H9 (cell line): ENCODE results near the gene CLIC6. TPM values are rescaled to one million over a fixed set of nuclear protein-coding genes. Genes with fewer than 3 reads are reported as not detected.

ENCODE experiments used
- DNase-seq: peaks from one replicate; pipeline ENCODE4 v3.0.0-alpha.2; 2017
- H2AFZ ChIP-seq: one replicate; pipeline ENCODE4 v1.6.1; 2013; ENCODE audit warnings: mild to moderate bottlenecking, low read length, control low read depth, moderate library complexity
- H2AK5ac ChIP-seq: 2 replicates; pipeline ENCODE4 v1.6.1; 2013; ENCODE audit warnings: low read length, control low read depth, mixed read lengths; ENCODE audit not compliant: insufficient read length
- H2BK120ac ChIP-seq: one replicate; pipeline ENCODE4 v1.6.1; 2013; ENCODE audit warnings: low read depth, mild to moderate bottlenecking, low read length, control low read depth, inconsistent platforms; ENCODE audit not compliant: poor library complexity, severe bottlenecking
- H2BK12ac ChIP-seq: 2 replicates; pipeline ENCODE4 v1.6.1; 2013; ENCODE audit warnings: low read length, control low read depth, mixed read lengths, low read depth; ENCODE audit not compliant: insufficient read length
- H2BK15ac ChIP-seq: 2 replicates; pipeline ENCODE4 v1.6.1; 2013; ENCODE audit warnings: low read depth, low read length, control low read depth
- H2BK20ac ChIP-seq: one replicate; pipeline ENCODE4 v1.6.1; 2013; ENCODE audit warnings: low read depth, mild to moderate bottlenecking, low read length, control low read depth, inconsistent platforms; ENCODE audit not compliant: poor library complexity, severe bottlenecking
- H2BK5ac ChIP-seq: 2 replicates; pipeline ENCODE4 v1.6.1; 2013; ENCODE audit warnings: low read length, control low read depth, mixed read lengths; ENCODE audit not compliant: insufficient read length
- H3K14ac ChIP-seq: 2 replicates; pipeline ENCODE4 v1.6.1; 2013; ENCODE audit warnings: low read length, control low read depth; ENCODE audit not compliant: insufficient read depth
- H3K18ac ChIP-seq: 2 replicates; pipeline ENCODE4 v1.6.1; 2013; ENCODE audit warnings: low read depth, mild to moderate bottlenecking, mixed read lengths, low read length, control low read depth; ENCODE audit not compliant: insufficient read length
- H3K23ac ChIP-seq: 2 replicates; pipeline ENCODE4 v1.6.1; 2013; ENCODE audit warnings: low read length, control low read depth, mixed read lengths, low read depth; ENCODE audit not compliant: insufficient read length
- H3K23me2 ChIP-seq: 2 replicates; pipeline ENCODE4 v1.6.1; 2013; ENCODE audit warnings: low read depth, mild to moderate bottlenecking, mixed read lengths, low read length, control low read depth; ENCODE audit not compliant: insufficient read length, poor library complexity, severe bottlenecking
- H3K27ac ChIP-seq: 2 replicates; pipeline ENCODE4 v1.5.1; 2013; ENCODE audit warnings: low read length, control low read depth, mixed read lengths, low read depth; ENCODE audit not compliant: insufficient read length
- H3K27me3 ChIP-seq: 2 replicates; pipeline ENCODE4 v1.6.1; 2013; ENCODE audit warnings: low read length, control low read depth, inconsistent platforms; ENCODE audit not compliant: insufficient read depth
- H3K4ac ChIP-seq: 2 replicates; pipeline ENCODE4 v1.6.1; 2013; ENCODE audit warnings: low read depth, mild to moderate bottlenecking, control low read depth, inconsistent platforms, low read length, moderate library complexity
- H3K4me1 ChIP-seq: 2 replicates; pipeline ENCODE4 v1.6.1; 2013; ENCODE audit warnings: low read length, control low read depth, inconsistent platforms; ENCODE audit not compliant: insufficient read depth
- H3K4me2 ChIP-seq: 2 replicates; pipeline ENCODE4 v1.6.1; 2013; ENCODE audit warnings: low read length, control low read depth, mixed read lengths; ENCODE audit not compliant: insufficient read length, insufficient read depth
- H3K56ac ChIP-seq: 2 replicates; pipeline ENCODE4 v1.6.1; 2013; ENCODE audit warnings: low read depth, mild to moderate bottlenecking, mixed read lengths, low read length, control low read depth; ENCODE audit not compliant: insufficient read length
- H3K79me1 ChIP-seq: 2 replicates; pipeline ENCODE4 v1.6.1; 2013; ENCODE audit warnings: low read depth, mild to moderate bottlenecking, moderate library complexity, low read length, control low read depth, inconsistent platforms; ENCODE audit not compliant: insufficient read depth, poor library complexity, severe bottlenecking
- H3K79me2 ChIP-seq: 2 replicates; pipeline ENCODE4 v1.6.1; 2013; ENCODE audit warnings: low read length, control low read depth, inconsistent platforms; ENCODE audit not compliant: insufficient read depth
- H3K9ac ChIP-seq: 2 replicates; pipeline ENCODE4 v1.6.1; 2013; ENCODE audit warnings: low read length, control low read depth, mixed read lengths; ENCODE audit not compliant: insufficient read length; ENCODE audit errors: extremely low read depth
- H3K9me3 ChIP-seq: one replicate; pipeline ENCODE4 v1.6.1; 2013; ENCODE audit warnings: low read depth, low read length, inconsistent platforms; ENCODE audit not compliant: control insufficient read depth
- H3T11ph ChIP-seq: one replicate; pipeline ENCODE4 v1.6.1; 2013; ENCODE audit warnings: mild to moderate bottlenecking, low read length, control low read depth, inconsistent platforms
- H4K20me1 ChIP-seq: one replicate; pipeline ENCODE4 v1.6.1; 2013; ENCODE audit not compliant: control insufficient read depth, insufficient read length, insufficient read depth
- H4K5ac ChIP-seq: 2 replicates; pipeline ENCODE4 v1.6.1; 2013; ENCODE audit warnings: low read depth, mild to moderate bottlenecking, mixed read lengths, low read length, control low read depth; ENCODE audit not compliant: insufficient read length
- H4K8ac ChIP-seq: replicated peaks from 2 replicates; pipeline ENCODE4 v1.6.1; 2013; ENCODE audit warnings: low read length, control low read depth, mixed read lengths, low read depth; ENCODE audit not compliant: insufficient read length
- H4K91ac ChIP-seq: 2 replicates; pipeline ENCODE4 v1.6.1; 2013; ENCODE audit warnings: low read depth, mild to moderate bottlenecking, moderate library complexity, mixed read lengths, low read length, control low read depth; ENCODE audit not compliant: insufficient read length
- H3K27ac Mint-ChIP-seq, 3 experiments: 2 replicates in 2 of 3; 3 replicates in 1 of 3; pipeline ENCODE4 v1.8.0; 2020 to 2021; ENCODE audit warnings: mixed read lengths in 3 of 3, mild to moderate bottlenecking in 1 of 3, moderate library complexity in 1 of 3
- H3K27me3 Mint-ChIP-seq: 2 replicates; pipeline ENCODE4 v1.8.0; 2021; ENCODE audit warnings: low read depth, mild to moderate bottlenecking, moderate library complexity, mixed read lengths
- H3K36me3 Mint-ChIP-seq, 3 experiments: 2 replicates in 2 of 3; 3 replicates in 1 of 3; pipeline ENCODE4 v1.8.0; 2020 to 2021; ENCODE audit warnings: low read depth in 3 of 3, mixed read lengths in 3 of 3; ENCODE audit not compliant: insufficient read depth in 1 of 3
- H3K4me1 Mint-ChIP-seq, 2 experiments: 2 replicates each; pipeline ENCODE4 v1.8.0; 2020; ENCODE audit warnings: mixed read lengths in 2 of 2
- H3K4me3 Mint-ChIP-seq, 2 experiments: 2 replicates in 1 of 2; 3 replicates in 1 of 2; pipeline ENCODE4 v1.8.0; 2020 to 2021; ENCODE audit warnings: mild to moderate bottlenecking in 2 of 2, mixed read lengths in 2 of 2, moderate library complexity in 1 of 2
- H3K9me3 Mint-ChIP-seq, 2 experiments: 2 replicates in 1 of 2; 3 replicates in 1 of 2; pipeline ENCODE4 v1.8.0; 2020; ENCODE audit warnings: mild to moderate bottlenecking in 2 of 2, mixed read lengths in 2 of 2, moderate library complexity in 1 of 2
- WGBS: extraction: QIAGEN DNeasy Blood & Tissue Kit; methylation state at CpG from one replicate; pipeline ENCODE4 v1.1.7; 2013; ENCODE audit warnings: missing lambda C conversion rate, low lambda C conversion rate, mixed read lengths; ENCODE audit not compliant: insufficient read length; ENCODE audit errors: extremely low coverage; 5-methylcytosine and 5-hydroxymethylcytosine counted together
- total RNA-seq: library from RNA; stranded (reverse); gene quantifications from 2 replicates; pipeline ENCODE4 v1.2.1, GENCODE V29; 2021
- TF ChIP-seq, protein P1 (sequence below): fragments of 200-600 bp; sonication (generic); conservative IDR thresholded peaks from 3 replicates; pipeline ENCODE4 v1.8.0; 2021; ENCODE audit warnings: antibody characterized with exemption, mild to moderate bottlenecking

The CLIC6 gene
- total RNA-seq, 1 experiment from 2014 or later: 1.3 TPM

GRCh38 chr21:34705011-34705410, 36.2 kb downstream of the CLIC6 start:
- H2BK20ac ChIP-seq: no peak overlapping the region
- no peak overlapping the region for H3K56ac ChIP-seq
- H3K14ac ChIP-seq: no peak overlapping the region
- no peak overlapping the region for H2BK12ac ChIP-seq
- no peaks in the 10 kb centered on the region for H4K20me1 ChIP-seq
- H3K9me3 ChIP-seq: no peaks in the 10 kb centered on the region
- Mint-ChIP-seq H3K9me3 (no peaks in the 10 kb centered on the region), H3K27ac (no peak overlapping the region), H3K4me1 (peaks cover 7% of the 10 kb centered on the region in 2 experiments; a peak in 3 of 4 replicates), H3K4me3 (no peak overlapping the region), H3K27me3 (no peaks in the 10 kb centered on the region), H3K36me3 (peaks cover 0 to 5% (median 2%) of the 10 kb centered on the region in 3 experiments; a peak in 2 of 7 replicates)
- H3K4me1 ChIP-seq: no peaks in the 10 kb centered on the region; the same call in 1 of the 2 replicates
- H4K91ac ChIP-seq: no peak overlapping the region
- no peak overlapping the region for H2BK120ac ChIP-seq
- no CpG with 5 or more reads among the region's 9 CpGs for WGBS
- no peak overlapping the region for H3K4ac ChIP-seq
- H2BK5ac ChIP-seq: no peak overlapping the region
- no peak overlapping the region for H3K9ac ChIP-seq
- H3K27me3 ChIP-seq: no peaks in the 10 kb centered on the region
- H4K5ac ChIP-seq: no peak overlapping the region
- DNase-seq: no peak
- H4K8ac ChIP-seq: no peak overlapping the region
- H2AK5ac ChIP-seq: no peak overlapping the region
- no peaks in the 10 kb centered on the region for H3K79me2 ChIP-seq
- H2BK15ac ChIP-seq: no peak overlapping the region
- no peak overlapping the region for H3K27ac ChIP-seq
- H3T11ph ChIP-seq: no peak overlapping the region
- no peak overlapping the region for H3K18ac ChIP-seq
- no peak overlapping the region for H2AFZ ChIP-seq
- H3K23ac ChIP-seq: no peak overlapping the region
- H3K79me1 ChIP-seq: no peaks in the 10 kb centered on the region
- no peak overlapping the region for H3K4me2 ChIP-seq
- no peaks in the 10 kb centered on the region for H3K23me2 ChIP-seq
- TF ChIP-seq, protein P1, sequence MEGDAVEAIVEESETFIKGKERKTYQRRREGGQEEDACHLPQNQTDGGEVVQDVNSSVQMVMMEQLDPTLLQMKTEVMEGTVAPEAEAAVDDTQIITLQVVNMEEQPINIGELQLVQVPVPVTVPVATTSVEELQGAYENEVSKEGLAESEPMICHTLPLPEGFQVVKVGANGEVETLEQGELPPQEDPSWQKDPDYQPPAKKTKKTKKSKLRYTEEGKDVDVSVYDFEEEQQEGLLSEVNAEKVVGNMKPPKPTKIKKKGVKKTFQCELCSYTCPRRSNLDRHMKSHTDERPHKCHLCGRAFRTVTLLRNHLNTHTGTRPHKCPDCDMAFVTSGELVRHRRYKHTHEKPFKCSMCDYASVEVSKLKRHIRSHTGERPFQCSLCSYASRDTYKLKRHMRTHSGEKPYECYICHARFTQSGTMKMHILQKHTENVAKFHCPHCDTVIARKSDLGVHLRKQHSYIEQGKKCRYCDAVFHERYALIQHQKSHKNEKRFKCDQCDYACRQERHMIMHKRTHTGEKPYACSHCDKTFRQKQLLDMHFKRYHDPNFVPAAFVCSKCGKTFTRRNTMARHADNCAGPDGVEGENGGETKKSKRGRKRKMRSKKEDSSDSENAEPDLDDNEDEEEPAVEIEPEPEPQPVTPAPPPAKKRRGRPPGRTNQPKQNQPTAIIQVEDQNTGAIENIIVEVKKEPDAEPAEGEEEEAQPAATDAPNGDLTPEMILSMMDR: no peak
